ENCODE measurements around the gene ATXN10. TPM values are rescaled to one million over a fixed set of nuclear protein-coding genes. Genes with fewer than 3 reads are reported as not detected.
"Not testable (repeated sequence)": the region's sequence is repeated elsewhere in the genome, so short reads cannot be mapped to it uniquely, and the experiment has no call there.

ATXN10 gene, protein sequence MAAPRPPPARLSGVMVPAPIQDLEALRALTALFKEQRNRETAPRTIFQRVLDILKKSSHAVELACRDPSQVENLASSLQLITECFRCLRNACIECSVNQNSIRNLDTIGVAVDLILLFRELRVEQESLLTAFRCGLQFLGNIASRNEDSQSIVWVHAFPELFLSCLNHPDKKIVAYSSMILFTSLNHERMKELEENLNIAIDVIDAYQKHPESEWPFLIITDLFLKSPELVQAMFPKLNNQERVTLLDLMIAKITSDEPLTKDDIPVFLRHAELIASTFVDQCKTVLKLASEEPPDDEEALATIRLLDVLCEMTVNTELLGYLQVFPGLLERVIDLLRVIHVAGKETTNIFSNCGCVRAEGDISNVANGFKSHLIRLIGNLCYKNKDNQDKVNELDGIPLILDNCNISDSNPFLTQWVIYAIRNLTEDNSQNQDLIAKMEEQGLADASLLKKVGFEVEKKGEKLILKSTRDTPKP
- 100 to 1,000 TPM in 2 of 4 donors, 10 to 100 TPM in 2; 78.5 to 152 (median 113) TPM for total RNA-seq

DNA sequence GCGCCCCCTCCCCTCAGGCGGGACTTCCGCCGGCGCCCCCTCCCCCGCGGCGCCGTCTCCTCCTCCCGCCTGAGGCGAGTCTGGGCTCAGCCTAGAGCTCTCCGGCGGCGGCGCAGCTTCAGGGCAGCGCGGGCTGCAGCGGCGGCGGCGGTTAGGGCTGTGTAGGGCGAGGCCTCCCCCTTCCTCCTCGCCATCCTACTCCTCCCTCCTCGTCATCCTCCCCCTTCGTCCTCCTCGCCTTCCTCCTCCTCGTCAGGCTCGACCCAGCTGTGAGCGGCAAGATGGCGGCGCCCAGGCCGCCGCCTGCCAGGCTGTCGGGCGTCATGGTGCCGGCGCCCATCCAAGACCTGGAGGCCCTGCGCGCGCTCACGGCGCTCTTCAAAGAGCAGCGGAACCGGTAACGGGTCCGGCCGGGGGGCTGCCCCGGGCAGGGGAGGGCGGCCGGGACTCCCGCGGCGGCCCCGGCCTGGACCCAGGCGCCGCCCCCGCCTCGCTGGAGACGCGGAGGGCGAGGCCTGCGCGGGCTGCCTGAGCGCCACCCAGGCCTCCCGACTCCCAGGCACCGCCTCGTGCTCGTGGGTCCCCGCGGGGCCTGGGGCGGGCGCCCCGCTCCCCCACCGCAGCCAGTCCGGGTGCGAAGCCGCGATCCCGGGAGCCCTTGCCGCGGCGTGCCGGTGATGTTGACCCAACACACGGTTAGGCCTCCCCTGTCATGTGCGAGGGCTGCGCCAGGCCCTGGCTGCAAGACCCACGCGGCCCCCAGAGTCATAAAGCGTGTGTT lies at the start of gene ATXN10:
Gene ATXN10, plus strand, starts transcription at position 52 of the 781 bp plus-strand sequence. Its CDS starts 230 bp downstream, at position 282.
- peaks cover 8 to 57% (median 23%) of the 10 kb centered on the region in 3 donors for H3K4me1 ChIP-seq
- no peaks in the 10 kb centered on the region for H3K9me3 ChIP-seq
- no peak for TF ChIP-seq POLR2AphosphoS5 (IDR thresholded peaks at IDR 0.05)
- peak; percentile 26 to 41 for TF ChIP-seq POLR2A (IDR thresholded peaks at IDR 0.05)
- TF ChIP-seq, protein P1, sequence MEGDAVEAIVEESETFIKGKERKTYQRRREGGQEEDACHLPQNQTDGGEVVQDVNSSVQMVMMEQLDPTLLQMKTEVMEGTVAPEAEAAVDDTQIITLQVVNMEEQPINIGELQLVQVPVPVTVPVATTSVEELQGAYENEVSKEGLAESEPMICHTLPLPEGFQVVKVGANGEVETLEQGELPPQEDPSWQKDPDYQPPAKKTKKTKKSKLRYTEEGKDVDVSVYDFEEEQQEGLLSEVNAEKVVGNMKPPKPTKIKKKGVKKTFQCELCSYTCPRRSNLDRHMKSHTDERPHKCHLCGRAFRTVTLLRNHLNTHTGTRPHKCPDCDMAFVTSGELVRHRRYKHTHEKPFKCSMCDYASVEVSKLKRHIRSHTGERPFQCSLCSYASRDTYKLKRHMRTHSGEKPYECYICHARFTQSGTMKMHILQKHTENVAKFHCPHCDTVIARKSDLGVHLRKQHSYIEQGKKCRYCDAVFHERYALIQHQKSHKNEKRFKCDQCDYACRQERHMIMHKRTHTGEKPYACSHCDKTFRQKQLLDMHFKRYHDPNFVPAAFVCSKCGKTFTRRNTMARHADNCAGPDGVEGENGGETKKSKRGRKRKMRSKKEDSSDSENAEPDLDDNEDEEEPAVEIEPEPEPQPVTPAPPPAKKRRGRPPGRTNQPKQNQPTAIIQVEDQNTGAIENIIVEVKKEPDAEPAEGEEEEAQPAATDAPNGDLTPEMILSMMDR (IDR thresholded peaks at IDR 0.05), result peak in 1 of 4 experiments; percentile 7
- TF ChIP-seq EP300 (IDR thresholded peaks at IDR 0.05), result no peak
- 0% methylated on average over 4 of the region's 89 CpGs; no CpG with 5 or more reads in 1 of the 2 donors for WGBS, 2 donors (ENCODE audit: low coverage in 1 of 2)
- H3K27ac ChIP-seq, result peak within 1 kb of the TSS; percentile 18 to 90 (median 86)
- H3K4me3 ChIP-seq, result peak within 1 kb of the TSS; percentile 67 to 89
- ATAC-seq, result peak; percentile 83
- peaks cover 0 to 9% of the 10 kb centered on the region in 2 donors for H3K36me3 ChIP-seq
- no peaks in the 10 kb centered on the region for H3K27me3 ChIP-seq

DNA sequence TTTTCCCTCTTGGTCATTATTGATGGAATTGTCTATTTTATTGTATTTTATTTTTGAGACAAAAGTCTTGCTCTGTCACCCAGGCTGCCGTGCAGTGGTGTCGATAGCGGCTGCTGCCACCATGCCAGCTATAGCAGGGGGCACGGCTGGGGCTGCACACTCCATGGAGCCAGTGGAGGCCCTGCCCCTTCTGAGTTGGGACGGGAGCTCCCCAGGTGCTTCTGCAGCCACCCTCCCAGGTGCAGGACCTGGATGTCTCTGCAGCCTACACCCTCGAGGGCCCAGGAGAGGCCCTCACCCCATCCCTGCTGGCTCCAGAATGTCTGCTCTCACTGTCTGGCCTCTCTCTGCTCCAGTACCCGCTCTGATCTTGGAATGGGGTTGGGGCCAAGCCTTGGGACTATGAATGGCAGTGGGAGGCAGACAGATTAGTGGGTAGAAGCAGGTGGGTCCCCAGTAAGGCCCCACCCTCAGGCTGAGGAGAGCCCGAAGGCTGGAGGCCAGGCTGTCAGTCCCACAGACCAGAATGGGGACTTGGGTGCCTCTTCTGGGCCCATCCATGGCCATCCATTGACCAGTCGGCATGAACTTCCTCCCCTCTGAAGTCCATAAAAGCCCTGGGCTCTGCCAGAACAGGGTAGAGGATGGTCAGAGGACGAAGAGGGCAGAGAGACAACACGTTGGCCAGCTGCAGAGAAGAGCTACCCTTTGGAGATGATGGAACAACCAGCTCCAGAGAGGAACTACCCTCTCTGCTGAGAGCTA lies 49.6 kb upstream of the ATXN10 start:
- TF ChIP-seq EP300 (IDR thresholded peaks at IDR 0.05) (no peak), POLR2AphosphoS5 (IDR thresholded peaks at IDR 0.05) (no peak), POLR2A (IDR thresholded peaks at IDR 0.05) (no peak)
- WGBS, 2 donors (ENCODE audit: low coverage in 1 of 2), result no CpG with 5 or more reads among the region's 11 CpGs

DNA sequence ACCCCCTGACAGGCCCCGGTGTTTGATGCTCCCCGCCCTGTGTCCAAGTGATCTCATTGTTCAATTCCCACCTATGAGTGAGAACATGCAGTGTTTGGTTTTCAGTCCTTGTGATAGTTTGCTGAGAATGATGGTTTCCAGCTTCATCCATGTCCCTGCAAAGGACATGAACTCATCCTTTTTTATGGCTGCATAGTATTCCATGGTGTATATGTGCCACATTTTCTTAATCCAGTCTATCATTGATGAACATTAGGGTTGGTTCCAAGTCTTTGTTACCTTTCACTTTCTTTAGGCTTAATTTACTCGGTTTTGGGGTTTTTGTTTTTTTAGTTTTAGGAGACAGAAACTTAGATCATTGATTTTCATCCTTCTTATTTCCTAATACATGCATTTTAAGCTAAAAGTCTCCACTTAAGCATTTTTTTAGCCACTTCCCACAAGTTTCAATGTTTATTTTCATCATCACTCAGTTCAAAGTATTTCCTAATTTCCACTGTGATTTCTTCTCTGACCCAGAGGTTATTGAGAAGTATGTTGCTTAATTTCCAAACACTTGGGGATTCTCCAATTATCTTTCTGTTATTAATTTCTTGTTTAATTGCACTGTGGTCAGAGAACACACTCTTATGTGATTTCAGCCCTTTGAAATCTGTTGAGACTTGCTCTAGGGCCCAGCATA lies 48.0 kb upstream of the ATXN10 start:
- ATAC-seq, H3K27ac ChIP-seq, H3K36me3 ChIP-seq, H3K4me3 ChIP-seq, H3K4me1 ChIP-seq: not testable (repeated sequence)
- H3K9me3 ChIP-seq, result peaks cover 0 to 11% (median 0%) of the 10 kb centered on the region in 3 donors
- WGBS, 2 donors (ENCODE audit: low coverage in 1 of 2), result 86% methylated on average over 1 of the region's 3 CpGs; no CpG with 5 or more reads in 1 of the 2 donors
- H3K27me3 ChIP-seq, result peaks cover 40% of the 10 kb centered on the region

More for the DNA sequence above, 49.6 kb upstream of the ATXN10 start:
- Histone ChIP-seq H3K27ac (no peak overlapping the region), H3K27me3 (peaks cover 26% of the 10 kb centered on the region), H3K4me1 (no peaks in the 10 kb centered on the region), H3K9me3 (peaks cover 0 to 11% (median 0%) of the 10 kb centered on the region in 3 donors), H3K36me3 (peaks cover 0 to 3% of the 10 kb centered on the region in 2 donors), H3K4me3 (no peak overlapping the region)
- no peak for ATAC-seq

DNA sequence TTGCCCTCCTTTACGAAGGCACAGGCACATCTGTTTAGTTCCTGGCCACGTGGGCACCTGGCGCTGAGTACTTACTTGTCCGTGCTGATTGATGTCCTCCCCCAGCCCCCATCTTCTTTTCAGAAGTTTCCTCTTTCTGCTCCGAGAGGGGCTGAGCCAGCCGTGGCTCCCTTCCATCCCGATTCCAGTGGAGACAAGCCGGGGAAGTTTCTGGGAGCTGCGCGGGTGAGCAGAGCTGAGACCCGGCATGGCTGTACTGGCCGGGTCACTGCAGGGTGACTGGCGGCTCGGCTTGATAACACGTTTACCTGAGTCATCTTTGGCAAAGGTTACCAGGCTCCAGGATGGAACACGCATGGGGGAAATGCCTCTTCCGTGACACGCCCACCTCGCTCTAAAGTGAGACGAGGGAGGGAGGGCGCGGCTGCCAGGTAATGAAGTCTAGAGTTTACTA lies 45.4 kb upstream of the ATXN10 start:
- H3K4me3 ChIP-seq, result no peak overlapping the region
- no peak for ATAC-seq
- H3K27ac ChIP-seq, result no peak overlapping the region
- 63 to 100% methylated on average over 1 to 16 of the region's 22 CpGs for WGBS, 2 donors (ENCODE audit: low coverage in 1 of 2)
- TF ChIP-seq, protein P1 (IDR thresholded peaks at IDR 0.05), result no peak
- TF ChIP-seq EP300 (IDR thresholded peaks at IDR 0.05) (no peak), POLR2A (IDR thresholded peaks at IDR 0.05) (no peak)
- H3K36me3 ChIP-seq, result peaks cover 0 to 7% of the 10 kb centered on the region in 2 donors
- H3K4me1 ChIP-seq, result no peaks in the 10 kb centered on the region
- H3K9me3 ChIP-seq, result no peaks in the 10 kb centered on the region
- peaks cover 63% of the 10 kb centered on the region for H3K27me3 ChIP-seq

DNA sequence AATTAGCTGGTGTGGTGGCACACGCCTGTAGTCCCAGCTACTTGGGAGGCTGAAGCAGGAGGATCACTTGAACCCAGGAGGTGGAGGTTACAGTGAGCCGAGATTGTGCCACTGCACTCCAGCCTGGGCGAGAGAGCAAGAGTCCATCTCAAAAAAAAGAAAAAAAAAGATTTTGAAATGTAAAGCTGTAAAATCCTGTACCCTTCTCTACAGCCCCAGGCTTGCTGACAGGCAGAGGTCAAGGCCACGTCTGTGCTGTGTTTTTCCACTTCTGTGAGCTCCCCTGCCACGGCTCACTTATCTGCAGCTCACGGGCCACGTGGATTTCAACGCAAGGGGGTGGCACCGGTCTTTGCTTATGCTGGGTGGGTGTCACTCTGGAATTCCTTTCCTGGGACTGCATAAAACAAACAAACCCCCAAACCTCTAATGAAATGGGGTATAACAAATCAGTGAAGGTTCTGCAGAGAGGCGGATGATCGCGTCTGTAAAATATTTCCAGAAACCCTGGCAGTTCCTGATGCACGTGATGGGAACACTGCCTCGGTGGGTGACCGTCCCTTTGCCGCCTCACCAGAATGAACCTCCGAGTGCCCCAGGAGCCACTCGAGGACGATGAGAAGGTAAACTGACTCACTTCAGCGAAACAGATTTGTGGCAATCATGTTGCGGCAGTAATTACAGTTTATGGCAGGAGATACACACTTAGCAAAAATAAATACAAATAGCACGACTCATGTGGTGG lies 44.0 kb upstream of the ATXN10 start:
- WGBS, 2 donors (ENCODE audit: low coverage in 1 of 2), result 83 to 85% methylated on average over 7 to 20 of the region's 22 CpGs
- peaks cover 0 to 7% of the 10 kb centered on the region in 2 donors for H3K36me3 ChIP-seq
- H3K4me3 ChIP-seq, result no peak overlapping the region
- H3K4me1 ChIP-seq, result no peaks in the 10 kb centered on the region
- ATAC-seq, result no peak
- H3K9me3 ChIP-seq, result no peaks in the 10 kb centered on the region
- no peak for TF ChIP-seq POLR2AphosphoS5 (IDR thresholded peaks at IDR 0.05)
- TF ChIP-seq POLR2A (IDR thresholded peaks at IDR 0.05), result no peak
- no peak for TF ChIP-seq EP300 (IDR thresholded peaks at IDR 0.05)
- TF ChIP-seq, protein P1 (IDR thresholded peaks at IDR 0.05), result no peak
- H3K27ac ChIP-seq, result no peak overlapping the region
- H3K27me3 ChIP-seq, result peaks cover 78% of the 10 kb centered on the region

Measured in gastroesophageal sphincter (tissue), 4 donors.